IPS-11a (cell line): ENCODE data around the gene PHRF1.

Experiments
- H3K4me3 ChIP-seq: one replicate; pipeline ENCODE4 v1.5.1; 2013; ENCODE audit warnings: low read depth, low read length, control low read depth

Gene PHRF1

DNA sequence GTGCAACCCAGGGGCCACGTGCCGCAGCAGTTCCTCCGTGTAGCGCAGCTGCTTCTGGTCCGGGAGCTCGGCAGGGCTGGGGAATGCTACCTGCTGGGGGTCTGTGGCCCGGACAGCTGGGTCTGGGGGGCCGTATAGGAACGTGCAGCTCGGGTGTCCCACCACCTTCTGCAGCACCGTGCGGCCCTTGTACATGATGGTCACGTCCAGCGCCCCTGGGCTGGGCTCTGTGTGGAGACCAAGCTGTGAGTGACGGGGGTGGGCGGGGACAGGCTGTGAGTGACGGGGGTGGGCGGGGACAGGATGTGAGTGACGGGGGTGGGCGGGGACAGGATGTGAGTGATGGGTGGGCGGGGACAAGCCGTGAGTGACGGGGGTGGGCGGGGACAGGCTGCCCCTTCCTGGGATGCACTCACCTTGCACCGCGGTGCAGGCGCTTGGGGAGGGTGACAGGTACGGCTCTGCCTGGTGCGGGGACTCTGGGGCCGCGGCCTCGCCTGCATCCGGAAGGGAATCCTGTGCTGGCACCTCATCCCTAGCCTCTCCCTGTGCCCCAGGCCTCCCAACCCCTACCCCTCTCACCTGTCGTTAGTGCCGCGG is 37.2 kb downstream of the PHRF1 start:
- H3K4me3 ChIP-seq, result no peak overlapping the region

DNA sequence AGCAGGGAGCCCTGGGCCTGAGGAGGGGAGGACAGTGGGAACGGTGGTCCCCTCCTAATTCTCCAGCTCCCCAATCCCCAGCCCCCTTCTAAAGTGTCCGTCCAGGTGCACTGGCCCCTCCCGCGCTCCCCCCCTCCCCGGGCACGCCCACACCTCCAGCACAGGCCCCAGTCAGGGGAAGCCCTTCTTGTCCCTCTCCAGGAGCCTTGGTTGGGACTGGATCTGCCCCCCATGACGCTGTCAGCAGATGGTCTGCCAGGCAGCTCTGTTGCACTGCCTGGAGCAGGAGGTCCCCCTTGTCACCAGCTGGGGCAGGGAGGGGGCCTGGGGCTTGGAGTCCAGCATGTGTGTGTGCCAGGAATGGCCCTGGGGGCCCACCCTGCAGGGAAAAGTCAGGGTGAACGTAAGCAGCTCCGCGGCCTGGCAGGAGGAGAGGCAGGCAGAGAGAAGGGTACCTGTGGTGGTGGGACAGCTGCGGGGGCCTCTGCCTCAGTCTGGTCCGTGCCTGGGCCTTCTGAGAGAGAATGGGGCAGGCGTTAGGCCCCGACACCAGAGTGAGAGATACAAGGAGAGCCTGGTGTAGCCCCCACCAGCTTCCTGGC is 37.9 kb downstream of the PHRF1 start:
- no peak overlapping the region for H3K4me3 ChIP-seq

DNA sequence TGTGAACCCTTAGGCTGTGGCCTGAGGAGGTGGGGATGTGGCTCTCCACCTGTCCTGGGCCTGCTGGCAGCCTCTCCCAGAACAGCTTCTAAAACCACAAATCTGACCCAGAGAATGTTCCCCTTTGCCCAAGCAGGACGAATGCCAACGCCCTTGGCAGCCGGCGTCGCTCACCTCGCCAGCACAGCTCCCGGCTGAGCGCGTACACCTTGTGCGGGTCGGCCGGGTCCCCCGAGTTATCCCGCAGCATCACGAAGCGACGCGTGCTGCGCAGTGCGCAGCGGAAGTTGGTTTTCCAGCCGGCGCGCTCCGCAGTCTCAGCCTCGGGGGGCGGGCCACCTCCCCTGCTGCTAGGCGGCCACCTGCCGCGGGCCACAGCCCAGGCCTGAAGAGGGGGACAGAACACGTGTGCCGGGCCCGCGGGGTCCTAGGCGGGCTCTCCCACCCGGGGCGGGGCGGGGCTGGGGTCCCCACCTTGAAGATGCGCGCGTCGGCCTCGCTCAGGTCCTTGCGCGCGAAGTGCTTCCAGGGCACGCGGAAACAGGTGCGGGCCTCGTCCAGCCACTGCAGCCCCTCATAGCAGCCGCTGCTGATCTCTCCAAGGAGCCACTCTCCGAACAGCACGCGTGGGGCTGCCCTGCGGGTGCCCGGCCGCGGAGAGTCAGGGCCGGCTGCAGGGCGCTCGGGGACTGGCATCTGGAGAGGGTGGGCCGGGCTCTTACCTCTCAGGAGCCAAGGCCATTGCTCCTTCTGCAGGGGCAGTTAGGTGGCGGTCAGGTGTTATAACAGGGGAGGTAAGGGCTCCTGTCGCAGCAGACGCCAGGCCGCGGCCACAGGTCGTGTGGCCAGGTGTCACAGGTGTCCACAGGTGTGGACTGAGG is 38.6 kb downstream of the PHRF1 start:
- H3K4me3 ChIP-seq, result peak overlapping the region; percentile 61

DNA sequence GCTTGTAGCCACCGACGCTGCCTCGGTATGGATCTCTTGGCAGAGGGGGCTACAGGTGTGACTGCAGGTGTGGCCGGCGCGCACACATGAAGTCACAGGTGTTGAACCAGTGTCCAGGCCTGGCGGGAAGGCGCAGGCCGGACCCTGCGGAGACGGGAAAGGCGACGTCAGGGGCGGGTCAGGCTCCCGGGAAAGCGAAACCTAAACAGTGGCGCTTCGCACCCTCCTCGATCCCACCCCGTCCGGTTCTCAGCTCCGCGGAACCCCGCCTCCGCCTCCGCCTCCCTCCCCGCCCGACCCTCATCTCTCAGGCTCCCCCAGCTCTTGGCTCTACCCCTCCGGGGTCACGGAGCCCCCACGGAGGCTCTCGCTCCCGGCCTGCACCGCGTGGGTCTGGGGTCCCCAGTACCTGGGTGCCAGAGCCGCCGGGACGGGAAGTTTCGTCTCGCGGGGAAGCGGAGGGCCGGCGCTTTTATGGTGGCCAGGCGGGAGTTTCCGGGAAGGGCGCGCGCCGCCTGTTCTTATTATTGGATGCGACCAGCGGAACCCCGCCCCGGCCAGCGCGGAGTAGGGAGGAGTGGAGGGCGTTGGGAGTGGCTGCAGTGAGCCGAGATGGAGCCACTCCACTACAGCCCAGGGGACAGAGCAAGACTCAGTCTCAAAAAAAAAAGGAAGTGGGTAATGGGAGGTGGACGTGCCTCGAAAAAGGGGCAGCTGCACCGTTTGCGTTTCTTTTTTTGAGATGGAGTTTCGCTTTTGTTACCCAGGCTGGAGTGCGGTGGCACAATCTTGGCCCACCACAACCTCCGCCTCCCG is 39.4 kb downstream of the PHRF1 start, which contains the start of gene IRF7:
TSS of gene IRF7 (minus strand) at position 447 of the 816 bp plus-strand sequence. CDS start 586 bp downstream, outside the sequence.
- H3K4me3 ChIP-seq, result peak within 1 kb of the TSS; percentile 61

DNA sequence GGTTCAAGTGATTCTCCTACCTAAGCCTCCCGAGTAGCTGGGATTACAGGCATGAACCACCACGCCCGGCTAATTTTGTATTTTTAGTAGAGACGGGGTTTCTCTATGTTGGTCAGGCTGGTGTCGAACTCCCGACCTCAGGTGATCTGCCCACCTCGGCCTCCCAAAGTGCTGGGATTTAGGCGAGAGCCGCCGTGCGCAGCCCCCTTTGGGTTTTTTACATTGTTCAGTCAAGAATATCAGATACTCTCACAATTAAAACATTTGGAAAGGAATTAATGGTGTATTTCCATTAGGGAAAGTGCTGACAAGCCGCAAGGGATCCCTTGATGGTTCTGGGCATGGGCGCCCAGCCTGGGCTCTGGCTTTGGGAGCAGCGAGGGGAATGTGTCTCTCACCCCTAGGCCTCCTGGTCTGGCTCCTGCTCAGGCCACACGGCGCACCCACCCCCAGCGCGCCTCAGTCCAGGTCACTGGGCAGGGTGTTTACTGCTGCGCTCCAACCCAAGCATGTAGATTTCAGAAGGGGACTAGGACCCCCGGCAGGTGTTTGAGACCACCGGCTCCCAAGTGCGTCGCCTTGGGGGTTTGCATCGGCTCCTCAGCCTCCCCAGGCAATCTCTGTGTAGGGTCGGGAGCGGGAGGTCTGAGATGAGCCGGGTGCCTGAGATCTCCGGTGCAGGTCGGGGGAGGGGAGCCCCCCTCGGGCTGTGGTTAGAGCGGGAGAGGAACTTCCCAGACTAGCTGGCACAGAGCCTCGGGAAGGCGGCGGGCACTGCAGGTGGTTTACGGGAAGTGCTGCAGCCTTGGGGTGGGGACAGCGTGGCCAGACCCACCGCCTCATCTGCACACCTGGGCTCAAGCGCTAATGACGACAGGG is 40.3 kb downstream of the PHRF1 start:
- H3K4me3 ChIP-seq, result no peak overlapping the region

DNA sequence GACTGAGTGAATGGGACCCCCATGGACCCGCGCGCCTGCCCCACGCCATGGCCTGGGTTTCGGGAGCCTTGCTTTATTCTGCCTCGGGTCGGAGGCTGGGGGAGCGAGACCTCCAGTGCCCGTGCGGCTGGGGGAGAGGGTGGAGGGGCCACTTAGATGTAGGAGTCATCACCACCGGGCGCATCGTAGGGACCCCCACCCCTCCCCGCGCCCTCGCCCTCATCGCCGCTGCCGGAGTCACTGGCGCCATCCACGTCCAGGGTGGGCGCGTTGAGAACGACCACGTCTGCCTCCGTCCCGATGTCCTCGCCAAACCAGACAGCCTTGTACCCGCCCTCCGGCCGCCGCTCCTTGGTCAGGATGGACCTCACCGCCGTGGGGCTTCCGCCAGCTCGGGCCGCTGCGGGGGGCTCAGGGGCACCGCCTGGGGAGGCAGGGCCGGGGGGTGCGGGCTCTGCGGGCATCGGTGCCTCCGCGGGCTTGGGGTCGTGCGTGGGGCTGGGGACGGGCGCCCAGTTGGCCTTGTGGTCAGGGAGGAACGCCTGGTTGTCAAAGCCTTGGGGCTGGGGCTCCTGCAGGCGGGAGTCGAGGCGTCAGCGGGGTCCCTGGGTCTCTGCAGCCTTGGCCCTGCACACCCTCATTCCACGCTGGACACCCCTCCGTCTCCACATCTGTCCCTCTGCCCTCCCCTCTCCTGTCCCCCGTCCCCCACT is 41.1 kb downstream of the PHRF1 start:
- H3K4me3 ChIP-seq, result no peak overlapping the region

DNA sequence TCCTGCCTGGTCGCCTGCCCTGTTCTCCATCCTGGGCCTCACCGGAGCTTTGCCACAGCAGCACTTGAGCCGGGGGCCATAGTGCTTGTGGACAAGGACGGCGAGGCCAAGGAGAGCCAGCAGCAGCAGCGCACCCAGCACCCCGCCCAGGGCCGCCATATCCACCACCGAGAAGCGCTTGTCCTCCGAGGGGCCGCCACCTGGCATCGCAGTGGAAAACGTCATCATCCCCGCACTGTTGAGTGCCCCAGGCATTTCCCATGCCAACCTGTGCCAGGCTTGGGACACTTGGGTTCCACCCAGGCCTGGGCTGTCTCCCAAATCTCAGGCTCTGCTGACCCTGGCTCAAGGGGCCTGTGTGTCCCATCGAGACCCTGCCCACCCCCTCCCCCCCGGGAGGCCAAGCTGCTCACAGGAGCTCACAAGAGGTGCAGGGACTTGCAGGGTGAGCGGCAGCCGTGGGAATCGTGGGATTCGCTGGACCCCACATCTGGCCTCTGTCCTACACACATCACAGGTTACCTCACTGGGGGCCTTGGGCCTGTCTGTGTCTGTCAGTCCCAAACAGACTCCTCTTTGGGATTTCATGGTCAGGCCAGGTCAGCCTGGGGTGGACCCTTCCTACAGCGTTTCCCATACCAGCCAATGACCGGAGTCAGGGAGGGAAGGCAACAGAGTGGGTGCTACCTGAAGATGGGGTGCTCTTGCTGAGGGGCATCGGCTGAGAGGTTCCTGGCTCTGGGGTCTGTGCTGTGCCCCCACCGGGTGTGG is 41.8 kb downstream of the PHRF1 start:
- no peak overlapping the region for H3K4me3 ChIP-seq

DNA sequence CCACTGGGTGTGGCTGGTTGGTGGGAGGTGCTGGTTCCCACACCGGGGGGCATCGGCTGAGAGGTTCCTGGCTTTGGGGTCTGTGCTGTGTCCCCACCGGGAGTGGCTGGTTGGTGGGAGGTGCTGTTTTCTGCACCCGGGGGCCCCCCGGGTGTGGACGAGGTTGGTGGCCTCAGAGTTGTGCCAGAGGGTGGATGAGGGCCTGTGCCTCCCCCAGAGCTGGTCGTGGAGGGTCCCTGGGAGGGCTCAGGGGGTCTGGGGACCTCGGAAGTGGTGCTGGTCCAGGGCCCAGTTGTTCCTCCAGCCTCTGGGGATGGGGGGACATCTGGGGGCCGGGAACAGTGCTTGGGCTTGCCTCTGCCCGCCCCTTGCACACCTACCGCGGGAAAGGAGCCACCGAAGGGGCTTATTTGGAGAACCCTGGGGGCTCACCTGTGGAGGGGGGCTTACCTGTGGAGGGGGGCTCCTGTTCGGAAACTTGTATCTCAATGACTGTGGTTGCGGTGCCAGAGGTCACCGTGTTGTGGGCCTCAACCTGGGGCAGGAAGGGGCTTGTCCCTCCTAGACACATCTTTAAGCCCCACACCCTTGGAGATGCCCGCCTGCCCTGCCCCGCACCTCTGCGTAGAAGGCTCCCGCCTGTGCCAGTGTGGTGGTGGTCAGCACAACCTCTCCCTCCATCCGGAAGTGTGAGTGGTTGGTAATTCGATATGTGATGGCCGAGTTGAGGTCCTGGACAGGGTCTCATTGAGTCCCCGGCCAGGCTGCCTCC is 42.8 kb downstream of the PHRF1 start:
- H3K4me3 ChIP-seq, result no peak overlapping the region

DNA sequence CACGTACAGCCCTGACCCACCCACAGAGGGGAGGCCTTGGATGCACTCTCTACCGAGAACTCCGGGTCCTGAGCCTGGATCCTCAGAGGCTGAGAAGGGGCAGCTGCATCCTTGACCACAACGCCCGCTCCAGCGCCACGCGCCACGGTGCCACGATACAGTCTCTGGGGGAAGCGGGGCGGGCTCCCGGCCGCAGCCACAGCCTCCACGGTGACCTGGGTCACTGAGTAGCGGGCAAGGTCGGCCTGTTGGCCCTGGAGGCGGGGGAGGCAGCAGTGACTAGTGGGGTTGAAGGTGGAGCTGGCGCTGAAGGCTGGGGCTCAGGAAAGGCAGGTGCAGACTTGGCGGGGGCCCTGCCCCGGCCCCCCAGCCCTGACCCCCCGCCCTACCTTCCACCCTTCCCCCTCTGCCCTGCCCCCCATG is 43.4 kb downstream of the PHRF1 start:
- no peak overlapping the region for H3K4me3 ChIP-seq

DNA sequence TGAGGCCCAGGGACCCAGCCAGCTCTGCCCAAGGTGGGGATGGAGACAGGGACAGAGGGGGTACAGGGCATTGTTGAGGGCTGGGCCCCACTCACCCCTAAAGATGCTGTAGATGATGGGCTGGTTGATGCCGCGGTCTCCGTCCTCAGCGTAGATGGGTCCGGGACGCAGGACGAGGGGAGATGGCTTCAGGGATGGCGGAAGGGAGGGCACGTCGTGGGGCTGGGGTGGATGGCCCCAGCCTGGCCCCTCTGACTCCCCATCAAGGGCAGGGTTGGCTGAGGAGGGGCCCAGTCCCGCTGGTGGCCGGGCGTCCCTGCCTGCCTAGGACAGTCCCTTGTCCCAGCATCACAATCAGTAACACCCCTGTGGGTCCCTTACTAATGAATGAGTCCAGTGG is 43.9 kb downstream of the PHRF1 start:
- H3K4me3 ChIP-seq, result no peak overlapping the region

DNA sequence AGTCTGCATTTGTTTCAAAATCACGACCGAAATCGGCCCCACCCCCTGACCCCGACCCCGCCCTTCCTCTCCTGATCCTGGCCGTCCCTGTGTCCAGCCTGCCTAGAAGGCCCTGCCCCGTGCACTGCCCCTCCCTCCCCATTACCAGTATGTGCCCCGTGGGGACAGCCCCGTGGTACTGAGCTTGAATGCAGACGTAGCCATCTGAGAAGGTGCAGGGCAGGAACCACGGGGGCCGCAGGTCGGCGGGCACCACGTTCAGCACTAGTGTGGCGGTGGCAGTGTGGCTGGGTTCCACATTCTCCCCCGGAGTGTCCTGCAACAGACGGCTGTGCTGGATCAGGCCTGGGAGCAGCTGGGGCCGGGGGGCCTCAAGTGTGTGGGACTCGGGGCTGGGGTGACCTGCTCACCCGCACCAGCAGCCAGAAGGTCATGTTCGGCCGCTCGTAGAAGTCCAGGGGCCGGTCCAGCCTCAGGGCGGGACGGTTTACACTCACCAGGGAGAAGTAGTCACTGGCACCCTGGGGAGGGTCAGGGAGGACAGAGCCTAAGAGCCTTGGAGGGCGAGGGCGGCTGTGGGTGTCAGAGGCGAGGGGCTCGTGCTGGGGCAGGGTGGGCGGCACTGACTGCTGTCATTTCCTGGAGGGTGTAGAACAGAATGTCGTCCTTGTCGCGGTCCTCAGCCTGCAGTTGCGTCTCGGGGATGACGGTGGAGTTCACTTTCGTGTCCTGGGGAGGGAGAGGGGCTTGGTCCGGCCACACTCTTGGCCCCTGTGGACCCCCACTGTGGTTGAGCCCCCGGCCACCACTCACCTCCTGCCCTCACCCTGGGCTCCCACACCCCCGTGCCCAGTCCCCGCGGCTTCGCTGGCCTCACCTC is 44.9 kb downstream of the PHRF1 start:
- H3K4me3 ChIP-seq, result no peak overlapping the region

DNA sequence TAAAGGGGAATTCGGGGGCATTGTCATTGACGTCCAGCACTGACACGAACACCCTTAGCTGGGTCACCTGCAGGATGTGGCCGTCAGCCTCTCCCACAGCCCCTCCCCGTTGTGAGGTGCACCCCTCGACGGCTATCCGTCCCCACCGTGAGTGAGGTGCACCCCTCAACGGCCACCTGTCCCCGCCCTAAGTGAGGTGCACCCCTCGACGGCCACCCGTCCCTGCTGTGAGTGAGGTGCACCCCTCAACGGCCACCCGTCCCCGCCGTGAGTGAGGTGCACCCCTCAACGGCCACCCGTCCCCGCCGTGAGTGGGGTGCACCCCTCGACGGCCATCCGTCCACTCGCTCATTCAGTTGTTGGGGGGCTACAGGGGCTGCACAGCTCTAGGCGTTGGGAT is 45.6 kb downstream of the PHRF1 start:
- H3K4me3 ChIP-seq, result no peak overlapping the region

DNA sequence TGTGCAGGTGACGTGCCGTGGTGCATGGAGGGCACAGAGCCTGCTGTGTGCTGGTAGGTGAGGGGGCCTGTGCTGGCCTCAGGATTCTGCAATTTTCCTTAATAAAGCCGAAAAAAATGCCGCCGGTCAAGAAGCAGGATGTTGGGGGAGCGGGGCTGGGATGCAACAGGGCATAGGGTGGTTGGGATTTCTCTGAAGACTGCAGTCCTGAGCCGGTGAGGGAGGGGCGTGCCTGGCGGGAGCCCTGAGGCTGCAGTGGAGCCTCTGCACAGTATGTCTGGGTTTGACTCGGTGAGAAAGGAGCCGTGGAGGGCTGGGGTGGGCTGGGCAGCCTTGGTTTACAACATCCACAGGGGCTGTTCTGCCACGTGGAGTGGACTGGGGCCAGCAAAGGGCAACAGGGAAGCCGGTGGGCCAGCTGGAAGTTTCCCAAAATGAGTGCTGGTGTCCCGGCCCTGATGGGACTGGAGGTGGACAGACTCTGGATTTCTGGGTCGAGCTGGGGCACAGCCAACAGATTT is 47.1 kb downstream of the PHRF1 start:
- H3K4me3 ChIP-seq, result no peak overlapping the region

DNA sequence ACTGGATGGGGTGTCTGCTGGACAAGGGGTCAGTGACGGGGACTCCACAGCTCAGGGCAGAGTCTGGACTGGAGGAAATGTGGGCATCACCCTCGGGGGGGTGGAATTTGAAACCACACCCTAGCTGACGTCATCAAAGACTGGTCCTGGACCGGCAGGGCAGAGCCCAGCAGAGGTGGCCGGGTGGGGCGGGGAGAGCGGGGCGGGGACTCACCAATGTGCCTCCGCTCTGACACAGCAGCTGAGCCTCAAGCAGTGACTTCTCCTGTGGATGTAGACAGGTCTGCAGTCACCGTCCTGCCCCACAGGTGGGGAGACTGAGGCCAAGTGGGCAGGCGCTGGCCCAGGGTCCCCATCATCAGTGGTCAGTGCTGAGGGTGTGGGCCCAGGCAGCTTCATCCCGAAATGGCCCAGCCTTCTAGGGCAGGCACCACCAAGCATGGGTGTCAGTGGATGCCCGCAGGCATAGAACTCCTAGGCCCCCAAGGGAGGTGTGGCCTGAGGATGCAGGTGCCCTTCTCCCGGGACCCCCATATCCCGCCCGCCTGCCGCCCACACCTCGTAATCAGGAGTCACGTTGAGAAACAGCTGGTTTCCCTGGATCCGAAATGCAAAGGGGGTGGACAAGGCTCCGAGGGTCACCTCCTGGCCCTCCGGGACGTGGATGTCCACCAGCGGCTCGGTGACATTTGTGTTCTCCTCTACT is 47.9 kb downstream of the PHRF1 start:
- no peak overlapping the region for H3K4me3 ChIP-seq

DNA sequence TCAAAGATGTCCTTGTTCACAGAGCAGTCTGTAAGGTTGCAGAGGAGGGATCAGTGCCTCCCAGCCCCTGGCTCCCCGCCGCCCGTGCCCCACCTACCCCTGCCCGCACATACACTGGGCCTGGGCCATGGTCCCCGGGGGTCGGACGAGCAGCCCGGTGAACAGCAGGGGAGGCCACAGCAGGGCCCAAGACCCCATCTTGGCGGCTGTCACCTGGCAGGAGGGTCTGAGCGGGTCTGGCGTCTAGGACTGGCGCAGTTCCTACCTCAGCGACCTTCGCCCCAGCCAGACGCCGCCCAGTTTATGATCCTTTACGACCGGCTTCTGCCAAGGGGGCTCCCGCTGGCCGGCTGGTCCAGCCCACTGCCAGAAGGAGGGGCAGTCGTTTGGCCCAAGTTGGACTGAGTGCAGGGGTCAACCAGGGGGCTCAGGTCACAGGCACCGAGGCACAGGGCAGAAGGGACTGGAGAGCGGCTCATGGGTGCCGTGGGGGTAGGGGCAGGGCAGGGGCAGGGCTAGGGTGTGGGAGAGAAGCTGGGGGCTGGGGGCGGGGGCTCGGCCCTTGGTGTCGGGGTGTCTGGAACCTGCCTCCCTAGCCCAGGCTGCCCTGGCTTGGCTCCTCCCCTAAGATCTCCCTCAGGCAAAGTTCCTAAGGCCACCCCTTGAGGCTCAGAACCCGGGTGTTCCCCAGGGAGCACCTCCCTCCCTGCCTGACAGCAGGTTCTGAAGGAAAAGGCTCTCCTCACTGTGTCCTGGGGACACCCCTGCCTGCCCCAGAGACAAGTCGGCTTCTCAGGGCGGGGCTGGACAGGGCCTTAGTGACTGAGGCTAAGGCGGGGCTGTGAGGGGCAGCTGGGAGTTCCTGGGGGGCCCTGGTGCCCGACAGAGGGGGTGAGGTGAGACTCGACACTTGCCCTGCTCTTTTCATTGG is 48.7 kb downstream of the PHRF1 start, which contains the start of gene CDHR5:
TSS of gene CDHR5 (minus strand) at position 251 of the 931 bp plus-strand sequence. CDS start at position 198, 53 bp downstream.
- H3K4me3 ChIP-seq, result no peak within 1 kb of the TSS
